WERI-Rb-1 (cell line): ENCODE measurements around the gene FLCN.
"Not testable (repeated sequence)": the region's sequence is repeated elsewhere in the genome, so short reads cannot be mapped to it uniquely, and the experiment has no call there.

ENCODE experiments used
- DNase-seq: peaks from one replicate; pipeline ENCODE4 v3.0.0-alpha.2; 2020
- H3K27ac ChIP-seq: fragments of 250-450 bp; sonication (Bioruptor Pico); 2 replicates; pipeline ENCODE4 v1.5.1; 2020; ENCODE audit warnings: mild to moderate bottlenecking, moderate library complexity
- H3K27me3 ChIP-seq: fragments of 250-450 bp; sonication (Bioruptor Pico); 2 replicates; pipeline ENCODE4 v1.5.1; 2021; ENCODE audit warnings: mild to moderate bottlenecking, low read depth, moderate library complexity; ENCODE audit not compliant: insufficient read depth, severe bottlenecking
- H3K36me3 ChIP-seq: fragments of 250-450 bp; sonication (Bioruptor Pico); 2 replicates; pipeline ENCODE4 v1.5.1; 2020; ENCODE audit warnings: mild to moderate bottlenecking, moderate library complexity
- H3K4me3 ChIP-seq: 2 replicates; pipeline ENCODE4 v1.5.1; 2011; ENCODE audit warnings: low read depth, mild to moderate bottlenecking, control low read depth, low read length
- H3K9me3 ChIP-seq: fragments of 250-450 bp; sonication (Bioruptor Pico); 2 replicates; pipeline ENCODE4 v1.5.1; 2021; ENCODE audit warnings: mild to moderate bottlenecking, moderate library complexity; ENCODE audit not compliant: severe bottlenecking
- TF ChIP-seq, protein P1 (sequence below): IDR thresholded peaks from 2 replicates; pipeline ENCODE4 v1.5.1; 2011; ENCODE audit warnings: low read depth, mild to moderate bottlenecking, control low read depth, inconsistent platforms, low read length

The FLCN gene

DNA sequence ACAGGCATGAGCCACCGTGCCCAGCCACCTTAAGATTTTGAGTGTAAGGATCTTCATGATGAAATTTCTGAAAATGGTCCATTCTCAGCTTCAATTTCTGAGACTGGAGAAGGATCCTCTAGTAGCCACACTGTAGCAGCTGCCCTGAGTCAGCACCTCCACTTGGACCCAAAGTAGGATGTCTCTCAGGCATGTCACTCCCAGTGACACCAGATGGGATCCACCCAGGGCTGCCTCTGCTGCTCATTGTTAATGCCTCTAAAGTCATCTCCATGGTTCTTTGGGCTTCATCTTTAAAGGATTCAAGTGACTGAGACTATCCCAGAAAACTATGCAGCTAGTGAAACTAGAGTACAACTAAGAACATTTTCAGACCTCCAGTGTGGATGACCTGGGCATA is 38.7 kb downstream of the FLCN start:
- no peak overlapping the region for H3K27ac ChIP-seq
- no peak overlapping the region for H3K4me3 ChIP-seq
- no peaks in the 10 kb centered on the region for H3K27me3 ChIP-seq
- TF ChIP-seq, protein P1, sequence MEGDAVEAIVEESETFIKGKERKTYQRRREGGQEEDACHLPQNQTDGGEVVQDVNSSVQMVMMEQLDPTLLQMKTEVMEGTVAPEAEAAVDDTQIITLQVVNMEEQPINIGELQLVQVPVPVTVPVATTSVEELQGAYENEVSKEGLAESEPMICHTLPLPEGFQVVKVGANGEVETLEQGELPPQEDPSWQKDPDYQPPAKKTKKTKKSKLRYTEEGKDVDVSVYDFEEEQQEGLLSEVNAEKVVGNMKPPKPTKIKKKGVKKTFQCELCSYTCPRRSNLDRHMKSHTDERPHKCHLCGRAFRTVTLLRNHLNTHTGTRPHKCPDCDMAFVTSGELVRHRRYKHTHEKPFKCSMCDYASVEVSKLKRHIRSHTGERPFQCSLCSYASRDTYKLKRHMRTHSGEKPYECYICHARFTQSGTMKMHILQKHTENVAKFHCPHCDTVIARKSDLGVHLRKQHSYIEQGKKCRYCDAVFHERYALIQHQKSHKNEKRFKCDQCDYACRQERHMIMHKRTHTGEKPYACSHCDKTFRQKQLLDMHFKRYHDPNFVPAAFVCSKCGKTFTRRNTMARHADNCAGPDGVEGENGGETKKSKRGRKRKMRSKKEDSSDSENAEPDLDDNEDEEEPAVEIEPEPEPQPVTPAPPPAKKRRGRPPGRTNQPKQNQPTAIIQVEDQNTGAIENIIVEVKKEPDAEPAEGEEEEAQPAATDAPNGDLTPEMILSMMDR, result no peak
- peaks cover 27% of the 10 kb centered on the region for H3K36me3 ChIP-seq
- no peak for DNase-seq
- no peaks in the 10 kb centered on the region for H3K9me3 ChIP-seq

DNA sequence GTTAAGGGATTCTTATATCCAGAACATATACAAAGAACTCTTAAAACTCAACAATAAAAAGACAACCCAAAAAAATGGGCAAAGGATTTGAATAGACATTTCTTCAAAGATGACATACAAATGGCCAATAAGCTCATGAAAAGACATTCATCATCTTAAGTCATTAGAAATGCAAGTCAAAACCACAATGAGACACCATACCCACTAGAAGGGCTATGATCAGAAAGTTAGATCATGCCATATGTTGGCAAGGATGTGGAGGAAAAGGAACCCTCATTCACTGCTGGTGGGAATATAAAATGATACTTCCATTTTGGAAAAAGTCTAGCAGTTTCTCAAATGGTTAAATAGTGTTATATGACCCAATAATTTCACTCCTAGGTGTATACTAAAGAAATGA is 40.2 kb downstream of the FLCN start:
- Histone ChIP-seq H3K4me3 (no peak overlapping the region), H3K27me3 (no peaks in the 10 kb centered on the region), H3K27ac (no peak overlapping the region), H3K36me3 (peaks cover 12% of the 10 kb centered on the region), H3K9me3 (no peaks in the 10 kb centered on the region)
- DNase-seq, result no peak
- TF ChIP-seq, protein P1, result no peak

DNA sequence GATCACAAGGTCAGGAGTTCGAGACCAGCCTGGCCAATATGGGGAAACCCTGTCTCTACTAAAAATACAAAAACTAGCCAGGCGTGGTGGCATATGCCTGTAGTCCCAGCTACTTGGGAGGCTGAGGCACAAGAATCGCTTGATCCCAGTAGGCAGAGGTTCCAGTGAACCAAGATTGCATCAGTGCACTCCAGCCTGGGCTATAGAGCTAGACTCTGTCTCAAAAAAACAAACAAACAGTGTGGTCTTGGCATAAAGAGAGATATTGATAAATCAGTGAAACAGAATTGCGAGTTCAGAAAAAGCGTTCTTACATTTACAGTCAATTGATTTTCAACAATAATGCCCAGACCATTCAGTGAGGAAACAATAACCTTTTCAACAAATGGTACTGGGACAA is 41.5 kb downstream of the FLCN start:
- not testable (repeated sequence) for H3K27ac ChIP-seq, H3K36me3 ChIP-seq, H3K9me3 ChIP-seq, H3K4me3 ChIP-seq, H3K27me3 ChIP-seq, DNase-seq

DNA sequence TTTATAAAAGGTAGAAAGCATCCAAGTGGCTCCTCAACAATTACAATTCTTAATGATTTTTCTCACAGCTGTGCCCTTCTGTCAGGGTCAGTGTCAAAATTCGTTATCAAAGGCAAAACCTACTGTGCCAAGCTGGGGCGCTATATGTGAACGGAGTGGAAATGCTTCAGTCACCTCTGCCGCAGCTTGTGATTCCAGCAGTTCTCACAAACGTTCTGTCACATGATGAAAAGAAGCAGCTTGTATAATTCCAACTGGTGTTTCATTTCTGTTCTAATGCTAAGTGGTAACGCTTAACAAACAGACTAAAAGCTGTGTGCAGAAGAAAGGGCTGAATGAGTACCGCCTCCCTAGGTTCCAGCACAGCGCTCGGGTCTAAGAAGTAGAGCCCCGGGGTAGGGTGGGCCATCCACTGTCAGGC is 45.0 kb downstream of the FLCN start:
- no peaks in the 10 kb centered on the region for H3K27me3 ChIP-seq
- peaks cover 5% of the 10 kb centered on the region for H3K36me3 ChIP-seq
- no peaks in the 10 kb centered on the region for H3K9me3 ChIP-seq
- TF ChIP-seq, protein P1, result no peak
- H3K4me3 ChIP-seq, result no peak overlapping the region
- no peak overlapping the region for H3K27ac ChIP-seq
- no peak for DNase-seq

DNA sequence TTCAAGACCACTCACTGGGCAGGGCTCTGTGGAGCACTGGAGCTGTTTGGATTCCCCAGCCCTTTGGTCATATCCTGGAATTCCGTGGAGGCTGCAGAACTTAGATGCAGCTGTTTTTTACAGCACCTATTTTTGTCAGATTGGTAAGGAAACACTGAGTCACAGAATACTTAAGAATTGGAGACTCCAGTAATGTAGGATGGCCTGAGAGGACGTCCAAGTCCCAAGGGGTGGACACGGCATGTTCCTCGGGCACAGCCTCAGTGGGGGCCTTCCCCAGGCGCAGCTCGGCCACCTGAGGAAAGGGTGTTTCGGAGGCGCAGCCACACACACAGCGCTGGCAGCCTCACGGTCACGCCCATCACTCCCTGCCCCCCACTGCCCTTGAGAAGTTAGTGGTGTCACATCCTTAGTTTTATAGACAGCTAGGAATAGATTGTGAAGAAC is 45.6 kb downstream of the FLCN start:
- Histone ChIP-seq H3K27ac (no peak overlapping the region), H3K27me3 (no peaks in the 10 kb centered on the region), H3K9me3 (no peaks in the 10 kb centered on the region), H3K36me3 (peaks cover 6% of the 10 kb centered on the region), H3K4me3 (no peak overlapping the region)
- TF ChIP-seq, protein P1, result no peak
- no peak for DNase-seq

DNA sequence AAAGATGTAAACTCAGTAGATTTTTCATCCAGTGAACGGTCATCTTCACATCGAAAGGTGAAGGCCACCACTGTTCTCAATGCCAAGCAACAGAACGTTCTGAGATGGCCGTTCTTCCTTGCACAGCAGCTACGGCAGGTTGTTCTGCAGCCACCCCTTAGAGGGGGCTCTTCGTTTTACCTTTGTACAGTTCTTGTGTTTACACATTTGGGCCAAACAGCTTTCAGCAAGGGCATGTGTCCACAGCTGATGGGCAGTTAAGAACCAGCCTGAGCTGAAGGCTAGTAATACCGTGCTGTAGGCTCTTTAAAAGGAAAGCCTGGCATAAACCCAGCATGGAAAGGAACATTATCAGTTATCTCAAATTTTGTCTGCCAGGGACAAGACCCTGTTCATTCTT is 46.8 kb downstream of the FLCN start:
- TF ChIP-seq, protein P1, result peak; percentile 14; the same call in 1 of the 2 replicates
- Histone ChIP-seq H3K27ac (no peak overlapping the region), H3K27me3 (no peaks in the 10 kb centered on the region), H3K9me3 (no peaks in the 10 kb centered on the region), H3K4me3 (no peak overlapping the region), H3K36me3 (peaks cover 11% of the 10 kb centered on the region)
- no peak for DNase-seq
